ENCODE results near the gene KCNJ10.

The KCNJ10 gene

DNA sequence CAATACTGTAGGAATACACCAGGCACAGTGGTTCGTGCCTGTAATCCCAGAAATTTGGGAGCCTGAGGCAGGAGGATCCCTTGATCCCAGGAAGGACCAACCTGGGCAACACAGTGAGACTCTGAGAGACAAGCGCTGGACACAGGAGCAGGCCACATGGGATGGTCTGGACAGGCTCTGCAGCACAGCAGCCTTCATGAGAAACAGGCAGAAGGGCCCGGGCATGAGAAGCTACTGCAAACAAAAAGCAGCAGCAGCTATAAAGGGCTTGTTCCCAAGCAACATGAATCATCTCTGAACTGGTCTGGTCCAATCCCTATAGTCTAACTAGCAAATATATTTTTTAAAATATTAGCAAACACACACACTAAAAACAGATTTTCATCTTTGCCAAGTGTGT lies 80.4 kb downstream of the KCNJ10 start:
- no peak for DNase-seq (ENCODE audit: low read depth, low spot score)
- TF ChIP-seq, protein P1, sequence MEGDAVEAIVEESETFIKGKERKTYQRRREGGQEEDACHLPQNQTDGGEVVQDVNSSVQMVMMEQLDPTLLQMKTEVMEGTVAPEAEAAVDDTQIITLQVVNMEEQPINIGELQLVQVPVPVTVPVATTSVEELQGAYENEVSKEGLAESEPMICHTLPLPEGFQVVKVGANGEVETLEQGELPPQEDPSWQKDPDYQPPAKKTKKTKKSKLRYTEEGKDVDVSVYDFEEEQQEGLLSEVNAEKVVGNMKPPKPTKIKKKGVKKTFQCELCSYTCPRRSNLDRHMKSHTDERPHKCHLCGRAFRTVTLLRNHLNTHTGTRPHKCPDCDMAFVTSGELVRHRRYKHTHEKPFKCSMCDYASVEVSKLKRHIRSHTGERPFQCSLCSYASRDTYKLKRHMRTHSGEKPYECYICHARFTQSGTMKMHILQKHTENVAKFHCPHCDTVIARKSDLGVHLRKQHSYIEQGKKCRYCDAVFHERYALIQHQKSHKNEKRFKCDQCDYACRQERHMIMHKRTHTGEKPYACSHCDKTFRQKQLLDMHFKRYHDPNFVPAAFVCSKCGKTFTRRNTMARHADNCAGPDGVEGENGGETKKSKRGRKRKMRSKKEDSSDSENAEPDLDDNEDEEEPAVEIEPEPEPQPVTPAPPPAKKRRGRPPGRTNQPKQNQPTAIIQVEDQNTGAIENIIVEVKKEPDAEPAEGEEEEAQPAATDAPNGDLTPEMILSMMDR (IDR thresholded peaks at IDR 0.05; ENCODE audit: insufficient read depth, low read length, missing control alignments): no peak
- no peak overlapping the region for H3K4me3 ChIP-seq (ENCODE audit: low read depth, low read length)
- POLR2A ChIA-PET: interaction anchor here (0.9 kb wide), 1 partner anchor 65 kb away, joined by 3 read pairs; no protein-coding TSS in a partner anchor
- CTCF ChIA-PET: interaction anchor here (0.7 to 11.3 kb wide), 5 partner anchors 12 to 99 kb away, joined by 3 to 164 read pairs (median 3); no protein-coding TSS in a partner anchor

DNA sequence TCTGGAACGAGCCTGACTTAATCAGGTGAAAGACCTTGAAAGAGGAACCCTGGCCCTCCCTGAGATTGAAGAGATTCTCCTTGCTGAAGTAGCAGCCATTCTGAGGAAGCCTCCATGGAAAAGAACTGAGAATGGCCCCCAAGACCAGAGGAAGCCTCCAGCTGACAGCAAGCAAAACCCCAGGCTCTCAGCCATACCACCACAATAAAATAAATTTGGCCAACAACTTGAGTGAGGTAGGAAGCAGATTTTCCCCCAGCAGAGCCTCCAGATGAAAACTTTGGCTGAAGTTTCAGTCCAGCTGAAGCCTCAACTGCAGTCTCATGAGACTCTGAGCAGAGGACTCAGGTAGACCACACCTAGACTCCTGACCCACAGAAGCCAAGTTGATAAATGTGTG lies 82.0 kb downstream of the KCNJ10 start:
- no peak for DNase-seq (ENCODE audit: low read depth, low spot score)
- POLR2A ChIA-PET: no interaction called here
- CTCF ChIA-PET: interaction anchor here (11.3 kb wide), 1 partner anchor 18 kb away, joined by 164 read pairs; no protein-coding TSS in a partner anchor
- TF ChIP-seq, protein P1 (IDR thresholded peaks at IDR 0.05; ENCODE audit: insufficient read depth, low read length, missing control alignments): no peak
- H3K4me3 ChIP-seq (ENCODE audit: low read depth, low read length): no peak overlapping the region

DNA sequence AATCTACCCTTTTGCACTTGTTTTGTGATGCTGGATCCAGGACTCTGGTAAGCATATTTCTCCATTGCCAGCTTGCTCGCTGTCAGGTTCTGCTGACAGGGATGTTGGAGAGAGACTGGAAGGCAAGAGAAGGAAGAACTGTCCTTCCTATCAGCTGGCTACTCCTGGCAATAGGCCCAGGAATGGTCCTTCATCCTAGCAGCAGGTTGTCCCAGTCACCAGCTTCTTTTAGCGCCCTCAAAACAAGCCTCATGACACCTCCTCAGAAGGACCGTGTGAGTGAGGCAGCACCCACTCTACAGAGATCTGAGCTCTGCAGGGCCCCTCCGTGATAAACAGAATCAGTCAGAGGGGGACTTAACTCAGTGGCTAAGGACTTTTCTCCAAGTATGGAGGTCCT lies 82.8 kb downstream of the KCNJ10 start:
- TF ChIP-seq, protein P1 (IDR thresholded peaks at IDR 0.05; ENCODE audit: insufficient read depth, low read length, missing control alignments): no peak
- H3K4me3 ChIP-seq (ENCODE audit: low read depth, low read length): no peak overlapping the region
- CTCF ChIA-PET: interaction anchor here (11.3 kb wide), 1 partner anchor 19 kb away, joined by 164 read pairs; no protein-coding TSS in a partner anchor
- no peak for DNase-seq (ENCODE audit: low read depth, low spot score)
- POLR2A ChIA-PET: no interaction called here

- ChIA-PET POLR2A (no interaction called here), CTCF (interaction anchor here (1.2 to 11.3 kb wide), 2 partner anchors 20 to 48 kb away, joined by 3 to 164 read pairs; no protein-coding TSS in a partner anchor)
These were observed 83.4 kb downstream of the KCNJ10 start for GRCh38 chr1:159986531-159986930.

GRCh38 chr1:159986093-159986492 lies 83.9 kb downstream of the KCNJ10 start:
- DNase-seq (ENCODE audit: low read depth, low spot score): no peak
- CTCF ChIA-PET: interaction anchor here (1.2 to 11.3 kb wide), 2 partner anchors 20 to 48 kb away, joined by 3 to 164 read pairs; no protein-coding TSS in a partner anchor
- POLR2A ChIA-PET: no interaction called here
- H3K4me3 ChIP-seq (ENCODE audit: low read depth, low read length): no peak overlapping the region
- TF ChIP-seq, protein P1 (IDR thresholded peaks at IDR 0.05; ENCODE audit: insufficient read depth, low read length, missing control alignments): no peak

More at GRCh38 chr1:159986531-159986930, 83.4 kb downstream of the KCNJ10 start:
- DNase-seq (ENCODE audit: low read depth, low spot score): no peak
- TF ChIP-seq, protein P1 (IDR thresholded peaks at IDR 0.05; ENCODE audit: insufficient read depth, low read length, missing control alignments): no peak
- H3K4me3 ChIP-seq (ENCODE audit: low read depth, low read length): no peak overlapping the region

- H3K4me3 ChIP-seq (ENCODE audit: low read depth, low read length): no peak overlapping the region
- ChIA-PET CTCF (interaction anchor here (1.2 to 1.5 kb wide), 3 partner anchors 20 to 47 kb away, joined by 3 to 12 read pairs (median 7); no protein-coding TSS in a partner anchor), POLR2A (no interaction called here)
- TF ChIP-seq, protein P1 (IDR thresholded peaks at IDR 0.05; ENCODE audit: insufficient read depth, low read length, missing control alignments): no peak
- DNase-seq (ENCODE audit: low read depth, low spot score): no peak
These were observed 84.5 kb downstream of the KCNJ10 start for GRCh38 chr1:159985473-159985872.

Data from AG04449 (cell line).